SU-DHL-6 (cell line): Measurements from ENCODE around the gene PADI4.

ENCODE experiments used
- H2AFZ ChIP-seq: fragments of 200-600 bp; sonication (generic); 2 replicates; pipeline ENCODE4 v1.6.1; 2014; ENCODE audit warnings: low read depth, mild to moderate bottlenecking, moderate library complexity, mixed read lengths, antibody characterized with exemption, low read length; ENCODE audit not compliant: severe bottlenecking
- H3F3A ChIP-seq: fragments of 200-600 bp; shearing (Covaris generic); 2 replicates; pipeline ENCODE4 v1.6.0; 2016; ENCODE audit warnings: antibody characterized with exemption, mild to moderate bottlenecking; ENCODE audit not compliant: insufficient read depth
- H3K27ac ChIP-seq: fragments of 200-600 bp; sonication (generic); 2 replicates; pipeline ENCODE4 v1.5.1; 2016; ENCODE audit warnings: low read depth, mild to moderate bottlenecking, low read length, moderate library complexity, mixed read lengths
- H3K27me3 ChIP-seq: fragments of 200-600 bp; sonication (generic), shearing (Covaris generic); 2 replicates; pipeline ENCODE4 v1.6.0; 2014; ENCODE audit warnings: mild to moderate bottlenecking, low read length
- H3K36me3 ChIP-seq: fragments of 200-600 bp; sonication (generic); 2 replicates; pipeline ENCODE4 v1.6.1; 2014; ENCODE audit warnings: mild to moderate bottlenecking, low read length, mixed read lengths
- H3K4me2 ChIP-seq: fragments of 300-600, 200-600 bp; shearing (Covaris generic), sonication (generic); 2 replicates; pipeline ENCODE4 v1.6.0; 2014; ENCODE audit warnings: low read length, low read depth, mild to moderate bottlenecking; ENCODE audit not compliant: poor library complexity, severe bottlenecking
- H3K4me3 ChIP-seq: fragments of 200-600 bp; sonication (generic); 2 replicates; pipeline ENCODE4 v1.5.1; 2014; ENCODE audit warnings: antibody characterized with exemption, low read length, mild to moderate bottlenecking, mixed read lengths; ENCODE audit not compliant: insufficient read depth, poor library complexity, severe bottlenecking
- H3K79me2 ChIP-seq: fragments of 200-600 bp; sonication (generic); 2 replicates; pipeline ENCODE4 v1.6.1; 2014; ENCODE audit warnings: mild to moderate bottlenecking, low read length, moderate library complexity; ENCODE audit not compliant: insufficient read depth
- H3K9ac ChIP-seq: fragments of 200-600 bp; sonication (generic); 2 replicates; pipeline ENCODE4 v1.7.0; 2014; ENCODE audit warnings: mild to moderate bottlenecking, low read length
- H3K9me2 ChIP-seq: fragments of 200-600 bp; sonication (generic); replicated peaks from 2 replicates; pipeline ENCODE4 v1.6.1; 2014; ENCODE audit warnings: low read length; ENCODE audit not compliant: insufficient read depth
- H3K9me3 ChIP-seq: fragments of 200-600 bp; sonication (generic); 2 replicates; pipeline ENCODE4 v1.6.1; 2014; ENCODE audit warnings: low read length, mixed read lengths; ENCODE audit not compliant: insufficient read depth
- H4K20me1 ChIP-seq: fragments of 200-600 bp; sonication (generic); 2 replicates; pipeline ENCODE4 v1.6.1; 2014; ENCODE audit warnings: low read depth, mild to moderate bottlenecking, antibody characterized with exemption, low read length, moderate library complexity, mixed read lengths
- EZH2phosphoT487 ChIP-seq: fragments of 200-600 bp; sonication (generic), shearing (Covaris generic); conservative IDR thresholded peaks from 2 replicates; pipeline ENCODE4 v1.6.1; 2018; ENCODE audit warnings: mild to moderate bottlenecking, antibody characterized with exemption, low read length, moderate library complexity, mixed read lengths
- TF ChIP-seq, protein P1 (sequence below): fragments of 200-600 bp; sonication (generic); IDR thresholded peaks from one replicate; pipeline ENCODE4 v1.5.1; 2017; ENCODE audit warnings: antibody characterized with exemption, mild to moderate bottlenecking, low read length, moderate library complexity; ENCODE audit not compliant: insufficient read depth, poor library complexity, severe bottlenecking

Gene PADI4

DNA sequence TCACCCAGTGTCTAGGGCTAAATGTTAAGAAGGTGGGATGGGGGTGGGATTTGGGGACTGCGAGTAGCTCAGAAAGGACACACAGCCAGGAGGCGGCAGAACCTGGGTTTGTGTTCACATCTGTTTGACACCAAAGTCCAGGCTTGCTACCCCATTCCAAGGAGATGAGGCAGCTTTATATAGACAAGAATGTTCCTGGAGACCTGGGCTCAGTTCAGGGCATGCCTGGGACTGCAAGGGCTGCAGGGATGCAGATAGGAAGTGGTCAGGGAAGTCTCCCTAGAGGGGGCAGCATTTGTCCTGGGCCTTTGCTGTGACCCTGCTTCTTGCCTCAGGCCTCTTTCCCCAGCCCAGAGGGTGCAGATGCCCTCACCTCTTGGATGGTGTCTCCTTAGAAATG lies 42.8 kb upstream of the PADI4 start:
- Histone ChIP-seq H3K36me3 (no peaks in the 10 kb centered on the region), H3K9ac (no peak overlapping the region), H3K9me3 (no peaks in the 10 kb centered on the region), H3K27me3 (no peaks in the 10 kb centered on the region), H3K4me3 (no peak overlapping the region), H3K27ac (no peak overlapping the region), H4K20me1 (no peaks in the 10 kb centered on the region), H3F3A (no peaks in the 10 kb centered on the region), H2AFZ (no peak overlapping the region), H3K4me2 (no peak overlapping the region), H3K79me2 (no peaks in the 10 kb centered on the region), H3K9me2 (no peaks in the 10 kb centered on the region)
- TF ChIP-seq, protein P1, sequence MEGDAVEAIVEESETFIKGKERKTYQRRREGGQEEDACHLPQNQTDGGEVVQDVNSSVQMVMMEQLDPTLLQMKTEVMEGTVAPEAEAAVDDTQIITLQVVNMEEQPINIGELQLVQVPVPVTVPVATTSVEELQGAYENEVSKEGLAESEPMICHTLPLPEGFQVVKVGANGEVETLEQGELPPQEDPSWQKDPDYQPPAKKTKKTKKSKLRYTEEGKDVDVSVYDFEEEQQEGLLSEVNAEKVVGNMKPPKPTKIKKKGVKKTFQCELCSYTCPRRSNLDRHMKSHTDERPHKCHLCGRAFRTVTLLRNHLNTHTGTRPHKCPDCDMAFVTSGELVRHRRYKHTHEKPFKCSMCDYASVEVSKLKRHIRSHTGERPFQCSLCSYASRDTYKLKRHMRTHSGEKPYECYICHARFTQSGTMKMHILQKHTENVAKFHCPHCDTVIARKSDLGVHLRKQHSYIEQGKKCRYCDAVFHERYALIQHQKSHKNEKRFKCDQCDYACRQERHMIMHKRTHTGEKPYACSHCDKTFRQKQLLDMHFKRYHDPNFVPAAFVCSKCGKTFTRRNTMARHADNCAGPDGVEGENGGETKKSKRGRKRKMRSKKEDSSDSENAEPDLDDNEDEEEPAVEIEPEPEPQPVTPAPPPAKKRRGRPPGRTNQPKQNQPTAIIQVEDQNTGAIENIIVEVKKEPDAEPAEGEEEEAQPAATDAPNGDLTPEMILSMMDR: no peak
- TF ChIP-seq EZH2phosphoT487: no peak

- Histone ChIP-seq H3K27ac (no peak overlapping the region), H3K9me2 (no peaks in the 10 kb centered on the region), H4K20me1 (no peaks in the 10 kb centered on the region), H3K79me2 (no peaks in the 10 kb centered on the region), H3K27me3 (no peaks in the 10 kb centered on the region), H3K4me3 (no peak overlapping the region), H3K36me3 (no peaks in the 10 kb centered on the region), H3F3A (no peaks in the 10 kb centered on the region), H3K4me2 (no peak overlapping the region), H3K9me3 (no peaks in the 10 kb centered on the region), H2AFZ (no peak overlapping the region), H3K9ac (no peak overlapping the region)
- TF ChIP-seq, protein P1: no peak
- no peak for TF ChIP-seq EZH2phosphoT487
These were observed 42.0 kb upstream of the PADI4 start for GRCh38 chr1:17265950-17266349.

DNA sequence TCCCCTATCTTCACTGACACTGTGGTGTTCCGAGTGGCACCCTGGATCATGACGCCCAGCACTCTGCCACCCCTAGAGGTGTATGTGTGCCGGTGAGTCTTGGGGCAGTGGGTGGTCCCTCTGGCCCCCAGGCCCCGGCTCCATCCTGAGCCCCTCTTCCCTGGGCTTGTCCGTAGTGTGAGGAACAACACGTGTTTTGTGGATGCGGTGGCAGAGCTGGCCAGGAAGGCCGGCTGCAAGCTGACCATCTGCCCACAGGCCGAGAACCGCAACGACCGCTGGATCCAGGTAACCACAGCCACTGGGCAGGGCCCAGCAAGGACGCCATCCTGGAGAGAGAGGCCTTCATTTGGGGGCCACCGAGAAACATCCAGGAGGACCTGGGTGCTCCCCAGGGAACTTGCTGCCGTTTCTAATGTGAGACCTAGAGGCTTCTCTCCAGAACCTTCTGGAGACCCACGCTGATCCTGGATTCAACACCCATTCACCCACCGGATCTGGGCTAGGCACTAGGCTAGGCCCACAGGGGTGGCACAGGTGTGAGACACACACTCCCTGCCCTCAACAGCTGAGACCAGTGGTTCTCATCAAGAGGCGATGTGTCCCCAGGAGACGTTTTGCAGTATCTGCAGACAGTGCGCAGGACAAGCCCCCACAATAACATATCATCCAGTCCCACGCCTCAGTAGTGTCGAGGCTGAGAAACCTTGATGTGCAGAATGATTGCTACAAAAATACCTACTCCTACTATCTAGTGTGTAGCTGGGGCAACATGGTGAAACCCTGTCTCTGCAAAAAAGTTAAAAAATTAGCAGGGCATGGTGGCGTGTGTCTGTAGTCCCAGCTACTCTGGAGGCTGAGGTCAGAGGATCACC lies 36.9 kb upstream of the PADI4 start:
- Histone ChIP-seq H3K36me3 (no peaks in the 10 kb centered on the region), H4K20me1 (no peaks in the 10 kb centered on the region), H3K27me3 (no peaks in the 10 kb centered on the region; the same call in 1 of the 2 replicates), H2AFZ (no peak overlapping the region), H3K79me2 (no peaks in the 10 kb centered on the region), H3K9ac (no peak overlapping the region), H3K4me2 (no peak overlapping the region), H3F3A (no peaks in the 10 kb centered on the region), H3K9me2 (no peaks in the 10 kb centered on the region), H3K9me3 (no peaks in the 10 kb centered on the region), H3K4me3 (no peak overlapping the region), H3K27ac (no peak overlapping the region)
- no peak for TF ChIP-seq EZH2phosphoT487
- TF ChIP-seq, protein P1: no peak
